GM19467 (cell line): ENCODE data around the gene WDR33.
A peak's percentile ranks its signal among the peaks of the same experiment; 100 is the strongest.
"Not testable (repeated sequence)": the region's sequence is repeated elsewhere in the genome, so short reads cannot be mapped to it uniquely, and the experiment has no call there.

Experiments used
- ATAC-seq: cut with Tn5 transposase; IDR thresholded peaks from one replicate; pipeline ENCODE4 v1.9.1; 2021; ENCODE audit warnings: mild to moderate bottlenecking, moderate library complexity; ENCODE audit not compliant: unreplicated experiment

WDR33 gene

DNA sequence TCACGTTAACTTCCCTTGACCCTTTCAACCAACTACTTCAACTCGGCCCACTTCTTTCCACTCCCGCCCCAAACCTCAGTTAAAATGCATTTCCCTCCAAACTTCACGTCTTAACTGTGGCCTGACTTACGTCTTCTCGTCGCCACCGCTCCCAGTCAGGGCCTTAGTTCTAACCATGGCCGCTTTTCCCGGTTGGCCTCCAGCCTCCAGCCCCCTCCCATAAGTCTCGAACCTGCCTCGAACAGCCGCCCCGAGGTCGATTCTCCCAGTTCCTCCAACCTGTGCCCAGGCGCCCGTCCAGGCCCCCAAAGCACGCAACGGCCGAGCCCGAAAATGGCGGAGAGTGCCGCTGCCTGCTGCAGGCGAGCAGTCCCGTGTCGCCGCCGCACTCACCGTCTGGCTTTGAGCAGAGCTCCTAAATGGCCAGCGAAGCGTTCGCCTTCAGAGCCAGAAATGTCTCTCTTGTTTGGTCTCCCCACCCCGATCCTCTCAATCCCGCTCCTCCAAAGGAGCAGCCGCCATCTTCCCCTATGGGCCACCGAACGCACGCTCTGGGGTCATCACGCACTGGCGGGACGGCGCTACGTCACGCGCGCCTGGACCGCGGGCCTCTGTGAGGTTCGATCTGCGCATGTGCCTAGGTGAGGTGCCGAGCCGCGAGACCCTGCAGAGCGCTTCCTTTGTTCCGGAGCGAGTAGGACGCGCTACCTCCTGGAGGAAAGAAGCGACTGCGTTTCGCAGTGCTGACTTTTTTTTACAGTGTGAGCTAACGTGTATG, at the start of gene WDR33:
Gene WDR33 (minus strand): TSS at position 553 of the 778 bp plus-strand sequence. CDS start 40,190 bp downstream, outside the sequence.
- peak; percentile 98 for ATAC-seq

- no peak for ATAC-seq
Observed at GRCh38 chr2:127860130-127860529, 49.2 kb upstream of the WDR33 start.

DNA sequence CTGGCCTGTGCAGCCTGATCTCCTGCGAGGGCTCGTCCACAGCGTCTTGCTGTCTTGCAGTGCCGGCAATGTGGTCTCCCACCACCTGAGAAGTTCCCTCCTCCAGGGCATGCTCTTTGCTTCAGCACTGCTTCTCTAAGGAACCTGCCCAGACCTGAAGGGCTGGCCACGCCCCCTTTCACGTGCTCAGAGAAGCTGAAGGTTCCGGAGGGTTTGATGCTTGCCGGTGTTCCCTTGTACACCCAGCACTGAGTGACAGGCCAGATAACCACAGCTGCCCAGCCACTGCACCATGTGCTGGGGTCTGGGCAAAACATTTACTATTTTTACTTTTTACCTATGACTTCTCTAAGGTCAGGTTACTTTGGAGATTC, 48.7 kb upstream of the WDR33 start:
- no peak for ATAC-seq

DNA sequence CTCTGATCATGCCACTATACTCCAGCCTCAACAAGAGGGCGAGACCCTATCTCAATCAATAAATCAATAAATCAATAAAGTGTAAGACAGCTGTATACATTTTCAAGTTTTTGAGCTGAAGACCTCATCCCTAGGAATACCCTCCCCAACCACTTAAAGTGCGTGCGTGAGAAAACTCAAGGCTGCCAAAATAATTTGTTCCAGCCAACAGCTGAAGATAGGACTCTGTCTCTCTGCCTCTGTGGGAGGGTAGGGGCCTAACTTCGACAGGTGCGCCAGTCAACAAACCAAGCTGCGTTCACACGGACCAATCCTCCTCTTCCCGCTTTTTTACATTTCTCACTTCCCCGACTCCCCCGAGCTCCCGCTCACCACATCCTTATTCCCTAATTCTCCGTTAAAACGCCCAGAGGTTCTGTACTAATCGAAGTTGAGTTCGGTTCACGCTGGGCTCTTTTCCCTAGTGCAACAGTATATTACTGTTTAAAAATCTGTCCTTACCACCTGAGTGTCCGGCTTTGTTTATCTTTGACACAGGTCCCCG, 46.4 kb upstream of the WDR33 start:
- ATAC-seq: no peak

- ATAC-seq: no peak
Observed at GRCh38 chr2:127853671-127854070, 42.7 kb upstream of the WDR33 start.

DNA sequence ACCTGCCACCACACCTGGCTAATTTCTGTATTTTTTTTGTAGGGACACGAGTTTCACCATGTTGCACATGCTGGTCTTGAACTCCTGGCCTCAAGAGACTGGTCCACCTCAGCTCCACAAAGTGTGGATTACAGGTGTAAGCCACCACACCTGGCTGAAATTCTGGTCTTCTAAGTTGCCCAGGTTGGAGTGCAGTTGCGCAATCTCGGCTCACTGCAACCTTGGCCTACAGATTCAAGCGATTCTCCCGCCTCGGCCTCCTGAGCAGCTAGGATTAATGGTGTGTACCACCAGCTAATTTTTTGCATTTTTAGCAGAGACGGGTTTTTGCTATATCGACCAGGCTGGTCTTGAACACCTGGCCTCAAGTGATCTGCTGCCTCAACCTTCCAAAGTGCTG, 41.4 kb upstream of the WDR33 start:
- no peak for ATAC-seq

DNA sequence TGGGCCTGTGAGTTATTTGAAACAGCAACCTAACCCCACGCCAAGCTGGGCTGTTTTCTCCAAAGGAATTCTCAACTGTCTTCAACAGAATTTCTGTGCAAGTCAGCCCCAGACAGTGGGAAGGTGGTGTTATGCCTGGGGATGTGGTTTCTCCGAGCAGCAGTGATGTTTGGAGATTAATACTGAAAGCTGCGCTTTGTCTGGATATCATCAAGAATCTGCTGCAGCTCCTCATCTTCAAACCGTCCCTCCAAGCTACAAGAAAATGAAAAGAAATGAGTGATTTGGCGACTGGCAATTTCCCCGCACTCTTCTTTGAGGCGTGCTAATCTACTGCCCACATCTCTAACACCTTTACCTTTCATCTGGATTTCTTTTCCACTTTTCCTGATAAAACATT, 37.0 kb upstream of the WDR33 start:
- no peak for ATAC-seq

- ATAC-seq: no peak
Observed at GRCh38 chr2:127844973-127845372, 34.0 kb upstream of the WDR33 start.

DNA sequence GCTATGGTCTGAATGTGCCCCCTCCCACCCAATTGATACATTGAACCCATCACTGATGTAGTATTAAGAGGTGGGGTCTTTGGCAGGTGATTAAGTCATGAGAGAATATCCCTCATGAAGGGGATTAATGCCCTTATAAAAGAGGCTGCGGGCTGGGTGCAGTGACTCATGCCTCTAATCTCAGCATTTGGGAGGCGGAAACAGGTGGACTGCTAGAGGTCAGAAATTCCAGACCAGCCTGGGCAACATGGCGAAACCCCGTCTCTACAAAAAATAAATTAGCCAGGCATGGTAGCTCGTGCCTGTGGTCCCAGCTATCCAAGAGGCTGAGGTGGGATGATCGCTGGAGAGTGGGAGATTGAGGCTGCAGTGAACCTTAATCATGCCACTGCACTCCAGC, 32.7 kb upstream of the WDR33 start:
- ATAC-seq: no peak

DNA sequence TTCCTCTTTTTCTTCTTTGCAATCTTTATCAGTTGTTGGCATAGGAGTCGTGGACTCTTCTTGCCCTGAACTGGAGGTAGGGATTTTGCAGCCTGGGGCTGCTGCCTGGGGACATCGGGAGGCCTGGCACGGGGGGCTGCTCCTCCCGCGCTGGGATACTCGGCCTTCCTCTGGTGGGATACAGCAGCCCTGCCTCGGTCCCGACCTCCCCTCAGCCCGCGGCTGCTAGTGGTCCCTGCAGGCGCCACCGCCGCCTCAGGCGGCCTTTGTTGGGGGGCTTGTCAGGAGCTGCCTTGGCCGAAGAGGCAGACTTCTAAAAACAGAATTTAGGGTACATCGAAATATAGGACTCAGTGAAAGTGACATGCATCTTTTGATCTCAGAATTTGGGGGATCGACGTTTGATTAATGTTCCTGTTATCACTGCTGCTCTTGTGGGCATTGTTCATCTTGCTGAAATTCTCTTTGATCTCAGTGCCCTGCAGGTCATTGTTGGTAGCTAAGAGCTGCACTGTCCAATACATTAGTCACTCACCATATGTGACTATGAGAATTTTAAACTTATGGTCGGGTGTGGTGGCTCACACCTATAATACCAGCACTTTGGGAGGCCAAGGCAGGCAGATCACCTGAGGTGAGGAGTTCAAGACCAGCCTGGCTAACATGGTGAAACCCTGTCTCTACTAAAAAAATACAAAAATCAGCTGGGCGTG, 30.7 kb upstream of the WDR33 start:
- no peak for ATAC-seq

- no peak for ATAC-seq
Observed at GRCh38 chr2:127840893-127841292, 29.9 kb upstream of the WDR33 start.

DNA sequence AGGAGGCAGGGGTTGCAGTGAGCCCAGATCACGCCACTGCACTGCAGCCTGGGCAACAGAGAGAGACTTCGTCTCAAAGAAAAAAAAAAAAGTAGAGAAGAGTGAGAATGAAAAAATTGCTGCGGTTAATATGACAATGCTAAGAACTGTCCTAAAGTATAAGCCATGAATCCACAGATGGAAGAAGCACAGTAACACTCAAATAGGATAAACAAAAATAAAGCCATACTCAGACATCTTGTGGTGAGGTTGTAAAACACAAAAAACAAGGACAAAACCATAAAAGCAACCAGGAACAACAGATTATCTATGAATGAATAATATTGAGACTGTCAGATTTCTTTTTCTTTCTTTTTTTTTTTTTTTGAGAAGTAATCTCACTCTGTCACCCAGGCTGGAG, 24.0 kb upstream of the WDR33 start:
- ATAC-seq: no peak

DNA sequence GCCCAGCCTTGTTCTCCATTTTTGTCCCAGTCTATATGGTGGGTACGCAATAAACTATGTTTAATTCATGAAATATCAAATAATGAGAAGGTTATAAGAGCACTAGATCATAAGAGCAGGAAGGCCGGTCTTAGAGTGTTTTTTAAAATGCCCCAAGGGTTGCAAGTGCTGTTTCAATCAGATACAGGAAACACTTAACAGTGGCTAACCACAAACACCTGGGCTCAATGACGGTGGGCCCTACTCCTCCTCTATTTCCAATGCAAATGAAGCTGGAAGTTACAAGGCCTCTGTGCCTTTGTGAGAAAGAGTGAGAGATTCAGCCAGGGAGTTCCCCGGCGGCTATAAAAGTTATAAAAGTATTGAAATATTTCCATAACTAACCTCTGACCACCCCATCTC, 18.9 kb upstream of the WDR33 start:
- ATAC-seq: peak; percentile 97

GRCh38 chr2:127826708-127827107, 15.7 kb upstream of the WDR33 start:
- ATAC-seq: not testable (repeated sequence)

DNA sequence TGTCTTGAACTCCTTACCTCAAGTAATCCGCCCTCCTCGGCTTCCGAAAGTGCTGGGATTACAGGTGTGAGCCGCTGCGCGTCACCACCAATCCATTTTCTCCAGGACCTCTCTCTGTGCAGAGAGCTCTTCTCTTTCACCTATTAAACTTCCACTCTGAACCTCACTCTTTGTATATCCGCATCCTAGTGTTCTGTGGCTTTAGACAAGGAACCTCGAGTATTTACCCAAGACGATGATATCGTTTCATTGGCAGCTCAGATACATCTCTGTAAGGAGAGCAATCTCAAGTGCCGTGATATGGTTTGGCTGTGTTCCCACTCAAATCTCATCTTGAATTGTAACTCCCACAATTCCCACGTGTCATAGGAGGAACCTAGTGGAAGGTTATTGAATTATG, 15.1 kb upstream of the WDR33 start:
- ATAC-seq: no peak

DNA sequence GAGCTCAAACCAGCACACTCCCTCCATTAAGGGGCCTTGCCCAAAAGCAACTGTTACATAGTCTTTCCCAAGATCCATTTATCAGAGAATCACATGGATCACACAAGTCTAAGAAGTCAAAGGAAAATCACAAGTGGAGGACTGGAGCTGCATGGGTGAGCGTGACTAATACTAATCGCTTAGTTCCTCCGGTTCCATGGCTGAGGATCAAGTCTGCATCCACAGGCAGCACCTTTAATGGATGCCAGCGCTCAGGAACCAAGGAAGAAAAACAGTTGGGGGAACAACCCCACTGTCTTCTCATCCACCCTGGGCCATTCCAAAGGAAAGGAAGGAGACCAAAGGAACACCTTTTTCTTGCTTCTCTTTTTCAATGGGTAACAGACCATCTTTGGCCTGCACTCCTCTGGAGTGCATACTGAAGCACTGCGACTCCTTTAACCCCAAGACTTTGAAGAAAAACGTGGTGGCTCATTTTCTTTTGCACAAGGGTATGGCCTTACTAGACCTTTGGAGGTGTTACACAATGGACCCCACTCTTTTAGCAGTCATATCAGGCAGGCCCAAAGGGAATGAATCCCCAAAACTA, 9.2 kb upstream of the WDR33 start:
- ATAC-seq: no peak

GRCh38 chr2:127818794-127819425, 7.9 kb upstream of the WDR33 start:
- ATAC-seq: no peak

GRCh38 chr2:127818241-127818640, 7.3 kb upstream of the WDR33 start:
- no peak for ATAC-seq

DNA sequence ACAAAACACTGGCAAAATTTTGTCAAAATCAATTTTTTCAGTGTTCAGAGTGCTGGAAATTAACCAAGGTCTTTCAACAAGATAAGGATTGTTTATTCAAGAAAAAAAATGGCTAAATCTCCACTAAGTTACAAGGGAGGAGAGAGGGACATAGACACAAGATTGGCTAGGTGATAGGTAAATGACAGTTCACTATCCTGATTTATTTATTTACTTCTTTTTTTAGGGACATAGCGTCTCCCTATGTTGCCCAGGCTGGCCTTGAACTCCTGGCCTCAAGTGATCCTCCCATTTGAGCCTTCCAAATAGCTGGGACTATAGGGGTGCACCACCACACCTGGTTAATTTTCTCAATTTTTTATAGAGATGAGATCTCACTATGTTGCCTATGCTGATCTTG, 3.7 kb upstream of the WDR33 start:
- no peak for ATAC-seq

DNA sequence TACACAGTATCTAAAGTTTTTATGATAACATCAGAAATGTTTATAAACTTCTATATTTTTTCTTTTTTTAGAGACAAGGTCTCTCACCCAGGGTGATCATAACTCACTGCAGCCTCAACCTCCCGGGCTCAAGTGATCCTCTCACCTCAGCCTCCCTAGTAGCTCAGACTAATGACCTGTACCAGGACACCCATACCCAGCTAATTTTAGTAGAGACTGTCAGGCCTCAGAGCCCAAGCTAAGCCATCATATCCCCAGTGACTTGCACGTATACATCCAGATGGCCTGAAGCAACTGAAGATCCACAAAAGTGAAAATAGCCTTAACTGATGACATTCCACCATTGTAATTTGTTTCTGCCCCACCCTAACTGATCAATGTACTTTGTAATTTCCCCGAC, 1.5 kb upstream of the WDR33 start:
- not testable (repeated sequence) for ATAC-seq
